ENCODE data around the gene MTARC2. TPM values are rescaled to one million over a fixed set of nuclear protein-coding genes. Genes with fewer than 3 reads are reported as not detected.

The MTARC2 gene
- polyA plus RNA-seq, 1 donor (not counting 4 experiments of a cell fraction or from before 2014, with no cell fraction given): 0.75 TPM

- Histone ChIP-seq H3K79me2 (ENCODE audit: control insufficient read depth, insufficient read depth, low read length) (no peaks in the 10 kb centered on the region), H3K9me1 (ENCODE audit: control insufficient read depth, extremely low read depth, insufficient read depth, low read length) (no peaks in the 10 kb centered on the region), H3K4me2 (ENCODE audit: control insufficient read depth, extremely low read depth, insufficient read depth, low read depth, low read length) (no peak overlapping the region), H3K9ac (ENCODE audit: control insufficient read depth, extremely low read depth, insufficient read depth, low read length) (no peak overlapping the region), H3K36me3 (ENCODE audit: control insufficient read depth in 2 of 2, extremely low read depth in 1 of 2, insufficient read depth in 2 of 2, low read length in 2 of 2) (no peaks in the 10 kb centered on the region), H4K20me1 (ENCODE audit: control insufficient read depth, extremely low read depth, insufficient read depth, low read length) (no peaks in the 10 kb centered on the region), H3K27ac (ENCODE audit: control insufficient read depth, insufficient read depth, low read length) (no peak overlapping the region), H3K4me3 (ENCODE audit: control insufficient read depth in 2 of 3, extremely low read depth in 1 of 3, insufficient read depth in 2 of 3, low read depth in 1 of 3, low read length in 3 of 3) (no peak overlapping the region), H3K27me3 (ENCODE audit: control insufficient read depth, extremely low read depth, insufficient read depth, low read length) (no peaks in the 10 kb centered on the region), H3K4me1 (ENCODE audit: control insufficient read depth, extremely low read depth, insufficient read depth, low read length) (no peaks in the 10 kb centered on the region), H2AFZ (ENCODE audit: control insufficient read depth, low read length) (no peak overlapping the region), H3K9me3 (ENCODE audit: control insufficient read depth, low read depth, low read length) (no peaks in the 10 kb centered on the region)
- dilution Hi-C loops (cut with MboI; ENCODE audit: extremely low pct_ligation_motif_present, low sequenced_read_pairs): no loop called here
- TF ChIP-seq EZH2 (IDR thresholded peaks at IDR 0.05; ENCODE audit: low read length) (no peak), CTCF (optimal IDR thresholded peaks at IDR 0.05 in 1 of 3, IDR thresholded peaks at IDR 0.05 in 1 of 3, conservative IDR thresholded peaks at IDR 0.05 in 1 of 3; ENCODE audit: extremely low read depth in 1 of 3, insufficient read depth in 2 of 3, low read length in 3 of 3) (no peak)
- DNase-seq (ENCODE audit: low read depth, low spot score) (no peak), FAIRE-seq (no peak)
These were observed 80.0 kb downstream of the MTARC2 start for GRCh38 chr1:220828179-220828490.

- no peaks in the 10 kb centered on the region for H3K36me3 ChIP-seq (ENCODE audit: control insufficient read depth in 2 of 2, extremely low read depth in 1 of 2, insufficient read depth in 2 of 2, low read length in 2 of 2)
- no peak overlapping the region for H3K9ac ChIP-seq (ENCODE audit: control insufficient read depth, extremely low read depth, insufficient read depth, low read length)
- FAIRE-seq (no peak), DNase-seq (ENCODE audit: low read depth, low spot score) (no peak)
- no peak overlapping the region for H3K4me3 ChIP-seq (ENCODE audit: control insufficient read depth in 2 of 3, extremely low read depth in 1 of 3, insufficient read depth in 2 of 3, low read depth in 1 of 3, low read length in 3 of 3)
- no peaks in the 10 kb centered on the region for H3K9me1 ChIP-seq (ENCODE audit: control insufficient read depth, extremely low read depth, insufficient read depth, low read length)
- no peaks in the 10 kb centered on the region for H3K27me3 ChIP-seq (ENCODE audit: control insufficient read depth, extremely low read depth, insufficient read depth, low read length)
- dilution Hi-C loops (cut with MboI; ENCODE audit: extremely low pct_ligation_motif_present, low sequenced_read_pairs): no loop called here
- H4K20me1 ChIP-seq (ENCODE audit: control insufficient read depth, extremely low read depth, insufficient read depth, low read length): no peaks in the 10 kb centered on the region
- no peaks in the 10 kb centered on the region for H3K4me1 ChIP-seq (ENCODE audit: control insufficient read depth, extremely low read depth, insufficient read depth, low read length)
- TF ChIP-seq CTCF (optimal IDR thresholded peaks at IDR 0.05 in 1 of 3, IDR thresholded peaks at IDR 0.05 in 1 of 3, conservative IDR thresholded peaks at IDR 0.05 in 1 of 3; ENCODE audit: extremely low read depth in 1 of 3, insufficient read depth in 2 of 3, low read length in 3 of 3): no peak
- TF ChIP-seq EZH2 (IDR thresholded peaks at IDR 0.05; ENCODE audit: low read length): no peak
- no peak overlapping the region for H2AFZ ChIP-seq (ENCODE audit: control insufficient read depth, low read length)
- no peaks in the 10 kb centered on the region for H3K9me3 ChIP-seq (ENCODE audit: control insufficient read depth, low read depth, low read length)
- no peak overlapping the region for H3K4me2 ChIP-seq (ENCODE audit: control insufficient read depth, extremely low read depth, insufficient read depth, low read depth, low read length)
- no peak overlapping the region for H3K27ac ChIP-seq (ENCODE audit: control insufficient read depth, insufficient read depth, low read length)
- no peaks in the 10 kb centered on the region for H3K79me2 ChIP-seq (ENCODE audit: control insufficient read depth, insufficient read depth, low read length)
These were observed 80.9 kb downstream of the MTARC2 start for GRCh38 chr1:220828950-220829586.

All from keratinocyte (primary cell).